ENCODE results near the gene P2RX4. TPM values are rescaled to one million over a fixed set of nuclear protein-coding genes. Genes with fewer than 3 reads are reported as not detected.

P2RX4 gene
- total RNA-seq, 1 donor from 2014 or later, result 4.3 TPM

- no peak for TF ChIP-seq CTCF (IDR thresholded peaks at IDR 0.05)
- Histone ChIP-seq H3K36me3 (peaks cover 59 to 67% of the 10 kb centered on the region in 2 donors), H3K4me1 (no peaks in the 10 kb centered on the region), H3K9me3 (no peaks in the 10 kb centered on the region), H3K27me3 (no peaks in the 10 kb centered on the region), H3K27ac (no peak overlapping the region), H3K4me3 (no peak overlapping the region)
- intact Hi-C loops (cut with DNase I), result no loop called here
- DNase-seq (ENCODE audit: low spot score in 2 of 2), result no peak
These were observed 55.1 kb downstream of the P2RX4 start for GRCh38 chr12:121264951-121265515.

GRCh38 chr12:121267822-121268221, 57.9 kb downstream of the P2RX4 start:
- DNase-seq (ENCODE audit: low spot score in 2 of 2), result no peak
- TF ChIP-seq CTCF (IDR thresholded peaks at IDR 0.05), result no peak
- peaks cover 55 to 68% of the 10 kb centered on the region in 2 donors for H3K36me3 ChIP-seq
- no peak overlapping the region for H3K4me3 ChIP-seq
- no peaks in the 10 kb centered on the region for H3K4me1 ChIP-seq
- H3K27ac ChIP-seq, result no peak overlapping the region
- H3K9me3 ChIP-seq, result no peaks in the 10 kb centered on the region
- H3K27me3 ChIP-seq, result no peaks in the 10 kb centered on the region
- intact Hi-C loops (cut with DNase I), result no loop called here

DNA sequence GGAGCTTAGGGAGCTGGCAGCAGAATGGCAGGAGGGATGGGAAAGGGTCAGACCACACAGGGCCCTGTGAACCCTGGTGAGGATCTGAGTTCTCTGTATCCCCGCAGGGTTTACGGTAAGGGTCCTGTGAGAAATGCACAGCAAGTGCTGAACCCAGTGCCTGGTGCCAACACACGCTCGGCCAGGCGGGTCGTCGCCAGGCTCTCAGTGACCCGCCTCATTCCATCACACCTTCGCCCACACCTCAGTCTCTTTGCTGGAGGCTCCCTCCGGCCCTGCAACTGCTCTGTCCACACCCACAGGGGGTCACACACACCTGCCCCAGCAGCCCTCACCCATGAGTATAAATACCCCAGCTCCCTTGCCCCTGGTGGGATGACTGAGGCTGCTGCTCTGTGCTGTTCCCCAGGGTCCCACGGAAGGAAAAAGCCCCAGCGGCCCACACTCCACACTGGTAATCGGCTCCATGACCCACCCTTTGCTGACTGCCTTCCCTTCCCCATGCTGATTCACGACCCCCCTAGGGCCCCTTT, 63.5 kb downstream of the P2RX4 start:
- Histone ChIP-seq H3K9me3 (no peaks in the 10 kb centered on the region), H3K36me3 (peaks cover 41 to 47% of the 10 kb centered on the region in 2 donors), H3K27ac (no peak overlapping the region), H3K4me1 (no peaks in the 10 kb centered on the region), H3K4me3 (no peak overlapping the region), H3K27me3 (no peaks in the 10 kb centered on the region)
- no peak for DNase-seq (ENCODE audit: low spot score in 2 of 2)
- intact Hi-C loops (cut with DNase I), result no loop called here
- no peak for TF ChIP-seq CTCF (IDR thresholded peaks at IDR 0.05)

DNA sequence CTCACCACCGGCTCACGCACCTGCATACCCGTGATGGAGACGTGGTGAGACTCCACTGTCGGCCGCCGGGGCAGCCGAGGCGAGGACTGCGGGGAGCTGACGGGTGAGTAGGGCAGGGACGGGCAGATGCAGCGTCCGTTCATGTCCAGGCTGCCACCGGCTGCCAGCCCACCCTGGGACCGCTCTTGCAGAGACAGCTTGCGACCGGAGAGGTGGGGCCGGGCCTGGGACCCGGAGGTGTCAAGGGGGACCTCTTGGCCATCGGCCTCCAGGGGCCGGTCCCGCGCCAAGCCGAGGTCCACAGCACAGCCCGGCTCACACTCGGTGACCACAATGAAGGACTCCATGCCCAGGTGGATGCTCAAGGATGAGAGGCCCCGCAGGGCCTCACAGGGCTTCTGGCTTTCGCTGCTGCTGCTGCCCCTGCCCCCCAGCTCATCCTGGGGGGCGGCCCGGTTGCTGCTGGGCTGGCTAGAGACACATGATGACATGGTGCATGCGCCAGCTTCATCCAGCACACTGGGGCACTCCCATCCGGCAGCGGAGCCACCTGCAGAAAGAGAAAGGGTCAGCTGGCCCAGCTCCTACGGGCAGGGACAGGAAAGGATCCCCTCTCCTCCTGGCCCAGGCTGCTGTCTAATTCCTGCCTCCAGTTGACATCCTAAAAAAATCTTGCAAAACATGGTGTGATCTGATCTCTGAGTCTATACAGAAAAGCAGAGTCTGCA, 64.3 kb downstream of the P2RX4 start:
- peaks cover 34 to 39% of the 10 kb centered on the region in 2 donors for H3K36me3 ChIP-seq
- no peak for TF ChIP-seq CTCF (IDR thresholded peaks at IDR 0.05)
- intact Hi-C loops (cut with DNase I), result no loop called here

GRCh38 chr12:121277374-121277759, 67.4 kb downstream of the P2RX4 start:
- DNase-seq (ENCODE audit: low spot score in 2 of 2), result no peak
- Histone ChIP-seq H3K27me3 (no peaks in the 10 kb centered on the region), H3K27ac (no peak overlapping the region), H3K4me1 (no peaks in the 10 kb centered on the region), H3K36me3 (peaks cover 19 to 20% of the 10 kb centered on the region in 2 donors), H3K9me3 (no peaks in the 10 kb centered on the region), H3K4me3 (no peak overlapping the region)
- TF ChIP-seq CTCF (IDR thresholded peaks at IDR 0.05), result no peak
- intact Hi-C loops (cut with DNase I), result no loop called here

More for the DNA sequence above, 64.3 kb downstream of the P2RX4 start:
- Histone ChIP-seq H3K4me3 (no peak overlapping the region), H3K27me3 (no peaks in the 10 kb centered on the region), H3K9me3 (no peaks in the 10 kb centered on the region), H3K27ac (no peak overlapping the region), H3K4me1 (no peaks in the 10 kb centered on the region)
- DNase-seq (ENCODE audit: low spot score in 2 of 2), result no peak

Data from ascending aorta (tissue), 2 donors.